GM23338 (cell line): ENCODE data around the gene OTOGL. TPM values are rescaled to one million over a fixed set of nuclear protein-coding genes. Genes with fewer than 3 reads are reported as not detected.

Source experiments
- ATAC-seq: fragments of 200-7000 bp; cut with Tn5 transposase; 3 replicates; pipeline ENCODE4 v1.9.1; 2020
- DNase-seq: peaks from one replicate; pipeline ENCODE4 v3.0.0-alpha.2; 2015; ENCODE audit warnings: low spot score
- H2AFZ ChIP-seq: fragments of 200-600 bp; sonication (generic); 2 replicates; pipeline ENCODE4 v1.8.0; 2016; ENCODE audit warnings: antibody characterized with exemption, mild to moderate bottlenecking, moderate library complexity
- H3F3A ChIP-seq: fragments of 200-600 bp; sonication (generic); replicated peaks from 2 replicates; pipeline ENCODE4 v1.8.0; 2017; ENCODE audit warnings: antibody characterized with exemption, mixed run types, low read depth
- H3K27ac ChIP-seq: fragments of 200-600 bp; sonication (generic); 2 replicates; pipeline ENCODE4 v1.6.1; 2016; ENCODE audit warnings: low read depth
- H3K27me3 ChIP-seq: fragments of 200-600 bp; sonication (generic); 2 replicates; pipeline ENCODE4 v1.8.0; 2016; ENCODE audit warnings: mild to moderate bottlenecking, mixed run types, moderate library complexity; ENCODE audit not compliant: insufficient read depth
- H3K36me3 ChIP-seq: fragments of 200-600 bp; sonication (generic); 2 replicates; pipeline ENCODE4 v1.8.0; 2016; ENCODE audit warnings: mild to moderate bottlenecking; ENCODE audit not compliant: insufficient read depth
- H3K4me1 ChIP-seq: fragments of 200-600 bp; sonication (generic); 2 replicates; pipeline ENCODE4 v1.8.0; 2016; ENCODE audit warnings: mild to moderate bottlenecking, moderate library complexity; ENCODE audit not compliant: insufficient read depth
- H3K4me2 ChIP-seq: fragments of 200-600 bp; sonication (generic); 2 replicates; pipeline ENCODE4 v1.7.1; 2017; ENCODE audit warnings: mixed run types
- H3K4me3 ChIP-seq: fragments of 200-600 bp; sonication (generic); 2 replicates; pipeline ENCODE4 v1.6.1; 2016; ENCODE audit warnings: mixed run types
- H3K79me2 ChIP-seq: fragments of 200-600 bp; sonication (generic); replicated peaks from 2 replicates; pipeline ENCODE4 v1.8.0; 2017; ENCODE audit warnings: mild to moderate bottlenecking; ENCODE audit not compliant: insufficient read depth
- H3K9me2 ChIP-seq: fragments of 200-600 bp; sonication (generic); 2 replicates; pipeline ENCODE4 v1.8.0; 2017; ENCODE audit not compliant: insufficient read depth
- H4K20me1 ChIP-seq: fragments of 200-600 bp; sonication (generic); replicated peaks from 2 replicates; pipeline ENCODE4 v1.8.0; 2017; ENCODE audit warnings: mild to moderate bottlenecking; ENCODE audit not compliant: insufficient read depth
- H3K27ac Mint-ChIP-seq: 2 replicates; pipeline ENCODE4 v1.8.0; 2020; ENCODE audit warnings: inconsistent platforms, mild to moderate bottlenecking, moderate library complexity, mixed read lengths
- H3K27me3 Mint-ChIP-seq: 3 replicates; pipeline ENCODE4 v1.8.0; 2022; ENCODE audit warnings: low read depth, mild to moderate bottlenecking, moderate library complexity, mixed read lengths, inconsistent platforms; ENCODE audit not compliant: insufficient read depth, poor library complexity
- H3K36me3 Mint-ChIP-seq: 3 replicates; pipeline ENCODE4 v1.8.0; 2021; ENCODE audit warnings: low read depth, mild to moderate bottlenecking, inconsistent platforms, moderate library complexity, mixed read lengths
- H3K4me1 Mint-ChIP-seq: 3 replicates; pipeline ENCODE4 v1.8.0; 2020; ENCODE audit warnings: mild to moderate bottlenecking, inconsistent platforms, mixed read lengths
- H3K4me3 Mint-ChIP-seq: 3 replicates; pipeline ENCODE4 v1.8.0; 2021; ENCODE audit warnings: moderate library complexity, mild to moderate bottlenecking, inconsistent platforms, mixed read lengths
- H3K9me3 Mint-ChIP-seq: 3 replicates; pipeline ENCODE4 v1.8.0; 2020; ENCODE audit warnings: moderate library complexity, mild to moderate bottlenecking, inconsistent platforms, mixed read lengths
- CREB1 ChIP-seq: fragments of 250-450 bp; sonication (Bioruptor Pico); IDR thresholded peaks from 2 replicates; pipeline ENCODE4 v1.5.0; 2020; ENCODE audit warnings: low read depth, mild to moderate bottlenecking, moderate library complexity
- EZH2 ChIP-seq: fragments of 200-600 bp; sonication (generic); IDR thresholded peaks from one replicate; pipeline ENCODE4 v1.8.0; 2017; ENCODE audit warnings: antibody characterized with exemption, mild to moderate bottlenecking, low read depth; ENCODE audit not compliant: unreplicated experiment
- EZH2phosphoT487 ChIP-seq: fragments of 200-600 bp; sonication (generic); IDR thresholded peaks from one replicate; pipeline ENCODE4 v1.8.1; 2018; ENCODE audit warnings: antibody characterized with exemption; ENCODE audit not compliant: unreplicated experiment
- JUNB ChIP-seq: IDR thresholded peaks from one replicate; pipeline ENCODE4 v1.6.1; 2016; ENCODE audit warnings: antibody characterized with exemption; ENCODE audit not compliant: unreplicated experiment
- NANOG ChIP-seq: IDR thresholded peaks from 2 replicates; pipeline ENCODE4 v1.6.1; 2016; ENCODE audit warnings: antibody characterized with exemption, borderline replicate concordance
- POLR2AphosphoS5 ChIP-seq: IDR thresholded peaks from 2 replicates; pipeline ENCODE4 v1.6.1; 2016; ENCODE audit warnings: antibody characterized with exemption, low read depth
- STAT1 ChIP-seq: IDR thresholded peaks from one replicate; pipeline ENCODE4 v1.6.1; 2016; ENCODE audit warnings: antibody characterized with exemption; ENCODE audit not compliant: unreplicated experiment
- ZNF114 ChIP-seq: fragments of 250-450 bp; sonication (Bioruptor Pico); IDR thresholded peaks from 2 replicates; pipeline ENCODE4 v1.5.0; 2020; ENCODE audit warnings: mild to moderate bottlenecking, moderate library complexity
- polyA plus RNA-seq: library from polyadenylated mRNA; unstranded; fragments of >200 nt; fragmentation: Nextera tagmentation; extraction: Ambion mirVana; gene quantifications from 2 replicates; pipeline ENCODE4 v1.2.1, GENCODE V29; 2016
- total RNA-seq: library from RNA; depleted of rRNA; stranded (reverse); fragments of >200 nt; shearing (Covaris generic); gene quantifications from 2 replicates; pipeline ENCODE4 v1.2.3, GENCODE V29; 2014
- TF ChIP-seq, protein P1 (sequence below): IDR thresholded peaks from 2 replicates; pipeline ENCODE4 v1.6.1; 2016; ENCODE audit warnings: antibody characterized with exemption
- TF ChIP-seq, protein P2 (sequence below): IDR thresholded peaks from one replicate; pipeline ENCODE4 v1.6.1; 2018; ENCODE audit warnings: antibody characterized with exemption; ENCODE audit not compliant: unreplicated experiment
- TF ChIP-seq, protein P3 (sequence below), 2 experiments: fragments of 200-600 bp in 1 of 2; sonication (generic) in 1 of 2; conservative IDR thresholded peaks; 2 replicates each; pipeline versions ENCODE4 v1.5.1 to v1.6.1; 2016 to 2017; ENCODE audit warnings: antibody characterized with exemption in 2 of 2, low read depth in 2 of 2, mild to moderate bottlenecking in 2 of 2, moderate library complexity in 1 of 2

Gene OTOGL
- total and polyA plus RNA-seq, 2 experiments from 2014 or later, result 0.36 to 0.66 TPM

- TF ChIP-seq, protein P1, sequence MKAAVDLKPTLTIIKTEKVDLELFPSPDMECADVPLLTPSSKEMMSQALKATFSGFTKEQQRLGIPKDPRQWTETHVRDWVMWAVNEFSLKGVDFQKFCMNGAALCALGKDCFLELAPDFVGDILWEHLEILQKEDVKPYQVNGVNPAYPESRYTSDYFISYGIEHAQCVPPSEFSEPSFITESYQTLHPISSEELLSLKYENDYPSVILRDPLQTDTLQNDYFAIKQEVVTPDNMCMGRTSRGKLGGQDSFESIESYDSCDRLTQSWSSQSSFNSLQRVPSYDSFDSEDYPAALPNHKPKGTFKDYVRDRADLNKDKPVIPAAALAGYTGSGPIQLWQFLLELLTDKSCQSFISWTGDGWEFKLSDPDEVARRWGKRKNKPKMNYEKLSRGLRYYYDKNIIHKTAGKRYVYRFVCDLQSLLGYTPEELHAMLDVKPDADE, result no peak
- TF ChIP-seq CREB1 (CRISPR knock-in tag) (no peak), ZNF114 (no peak), POLR2AphosphoS5 (no peak), NANOG (no peak), STAT1 (no peak), JUNB (no peak), EZH2phosphoT487 (no peak)
- TF ChIP-seq, protein P2, sequence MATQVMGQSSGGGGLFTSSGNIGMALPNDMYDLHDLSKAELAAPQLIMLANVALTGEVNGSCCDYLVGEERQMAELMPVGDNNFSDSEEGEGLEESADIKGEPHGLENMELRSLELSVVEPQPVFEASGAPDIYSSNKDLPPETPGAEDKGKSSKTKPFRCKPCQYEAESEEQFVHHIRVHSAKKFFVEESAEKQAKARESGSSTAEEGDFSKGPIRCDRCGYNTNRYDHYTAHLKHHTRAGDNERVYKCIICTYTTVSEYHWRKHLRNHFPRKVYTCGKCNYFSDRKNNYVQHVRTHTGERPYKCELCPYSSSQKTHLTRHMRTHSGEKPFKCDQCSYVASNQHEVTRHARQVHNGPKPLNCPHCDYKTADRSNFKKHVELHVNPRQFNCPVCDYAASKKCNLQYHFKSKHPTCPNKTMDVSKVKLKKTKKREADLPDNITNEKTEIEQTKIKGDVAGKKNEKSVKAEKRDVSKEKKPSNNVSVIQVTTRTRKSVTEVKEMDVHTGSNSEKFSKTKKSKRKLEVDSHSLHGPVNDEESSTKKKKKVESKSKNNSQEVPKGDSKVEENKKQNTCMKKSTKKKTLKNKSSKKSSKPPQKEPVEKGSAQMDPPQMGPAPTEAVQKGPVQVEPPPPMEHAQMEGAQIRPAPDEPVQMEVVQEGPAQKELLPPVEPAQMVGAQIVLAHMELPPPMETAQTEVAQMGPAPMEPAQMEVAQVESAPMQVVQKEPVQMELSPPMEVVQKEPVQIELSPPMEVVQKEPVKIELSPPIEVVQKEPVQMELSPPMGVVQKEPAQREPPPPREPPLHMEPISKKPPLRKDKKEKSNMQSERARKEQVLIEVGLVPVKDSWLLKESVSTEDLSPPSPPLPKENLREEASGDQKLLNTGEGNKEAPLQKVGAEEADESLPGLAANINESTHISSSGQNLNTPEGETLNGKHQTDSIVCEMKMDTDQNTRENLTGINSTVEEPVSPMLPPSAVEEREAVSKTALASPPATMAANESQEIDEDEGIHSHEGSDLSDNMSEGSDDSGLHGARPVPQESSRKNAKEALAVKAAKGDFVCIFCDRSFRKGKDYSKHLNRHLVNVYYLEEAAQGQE, result no peak
These were observed 13.3 kb upstream of the OTOGL start (continued) for GRCh38 chr12:80086025-80086424.

DNA sequence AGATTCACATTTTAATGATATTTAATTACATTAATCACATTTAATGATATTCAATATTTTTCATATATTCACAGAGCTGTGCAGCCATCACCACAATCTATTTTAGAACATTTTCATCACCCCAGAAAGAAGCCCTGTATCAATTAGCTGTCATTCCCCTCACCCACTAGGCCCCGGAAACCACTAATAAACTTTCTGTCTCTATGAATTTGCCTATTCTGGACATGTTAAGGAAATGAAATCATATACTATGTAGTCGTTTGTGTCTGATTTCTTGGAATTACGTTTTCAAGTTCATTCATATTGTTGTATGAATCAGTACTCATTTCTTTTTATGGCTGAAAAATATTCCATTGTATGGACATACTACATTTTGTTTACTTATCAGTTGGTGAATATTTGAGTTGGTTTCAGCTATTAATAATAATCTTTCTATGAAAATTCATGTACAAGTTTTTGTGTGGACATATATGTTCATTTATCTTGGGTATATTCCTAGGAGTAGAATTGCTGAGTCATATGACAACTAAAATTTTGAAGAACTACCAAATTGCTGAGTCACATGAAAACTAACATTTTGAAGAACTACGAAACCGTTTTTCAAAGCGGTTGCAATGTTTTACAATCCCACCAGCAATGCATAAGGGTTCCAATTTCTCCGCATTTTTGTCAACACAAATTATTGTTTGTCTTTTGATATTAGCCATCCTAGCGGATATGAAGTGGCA is 11.7 kb upstream of the OTOGL start:
- Mint-ChIP-seq H3K4me3 (no peak overlapping the region), H3K9me3 (peaks cover 6% of the 10 kb centered on the region), H3K27me3 (peaks cover 8% of the 10 kb centered on the region), H3K27ac (peak overlapping the region; percentile 56), H3K36me3 (peaks cover 6% of the 10 kb centered on the region; the same call in 2 of the 3 replicates), H3K4me1 (peaks cover 13% of the 10 kb centered on the region)
- no peak overlapping the region for H3K4me2 ChIP-seq
- no peaks in the 10 kb centered on the region for H3K4me1 ChIP-seq
- TF ChIP-seq CREB1 (CRISPR knock-in tag) (no peak), JUNB (no peak), STAT1 (no peak), NANOG (no peak), EZH2 (no peak)
- TF ChIP-seq, protein P1, result no peak
- TF ChIP-seq, protein P2, result no peak
- TF ChIP-seq, protein P3, sequence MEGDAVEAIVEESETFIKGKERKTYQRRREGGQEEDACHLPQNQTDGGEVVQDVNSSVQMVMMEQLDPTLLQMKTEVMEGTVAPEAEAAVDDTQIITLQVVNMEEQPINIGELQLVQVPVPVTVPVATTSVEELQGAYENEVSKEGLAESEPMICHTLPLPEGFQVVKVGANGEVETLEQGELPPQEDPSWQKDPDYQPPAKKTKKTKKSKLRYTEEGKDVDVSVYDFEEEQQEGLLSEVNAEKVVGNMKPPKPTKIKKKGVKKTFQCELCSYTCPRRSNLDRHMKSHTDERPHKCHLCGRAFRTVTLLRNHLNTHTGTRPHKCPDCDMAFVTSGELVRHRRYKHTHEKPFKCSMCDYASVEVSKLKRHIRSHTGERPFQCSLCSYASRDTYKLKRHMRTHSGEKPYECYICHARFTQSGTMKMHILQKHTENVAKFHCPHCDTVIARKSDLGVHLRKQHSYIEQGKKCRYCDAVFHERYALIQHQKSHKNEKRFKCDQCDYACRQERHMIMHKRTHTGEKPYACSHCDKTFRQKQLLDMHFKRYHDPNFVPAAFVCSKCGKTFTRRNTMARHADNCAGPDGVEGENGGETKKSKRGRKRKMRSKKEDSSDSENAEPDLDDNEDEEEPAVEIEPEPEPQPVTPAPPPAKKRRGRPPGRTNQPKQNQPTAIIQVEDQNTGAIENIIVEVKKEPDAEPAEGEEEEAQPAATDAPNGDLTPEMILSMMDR (conservative IDR thresholded peaks at IDR 0.05; ENCODE audit: low read depth in 2 of 2), result no peak
- H3K27ac ChIP-seq, result no peak overlapping the region
- H3K79me2 ChIP-seq, result no peaks in the 10 kb centered on the region
- H3F3A ChIP-seq, result no peaks in the 10 kb centered on the region
- no peaks in the 10 kb centered on the region for H3K27me3 ChIP-seq
- 0 out of 2 replicates have a peak, but pooled peaks cover 7% of the 10 kb centered on the region for H3K9me2 ChIP-seq
- ATAC-seq, result no peak
- H4K20me1 ChIP-seq, result no peaks in the 10 kb centered on the region
- H2AFZ ChIP-seq, result no peak overlapping the region
- H3K4me3 ChIP-seq, result no peak overlapping the region
- no peak for DNase-seq
- no peaks in the 10 kb centered on the region for H3K36me3 ChIP-seq
